Activated CD8-positive, alpha-beta memory T cell treated with anti-CD3 and anti-CD28 coated beads, Interleukin-2, amount 50 U/mL, for 1 hour (primary cell): ENCODE results near the gene TTLL1.

Source experiments
- DNase-seq: peaks from one replicate; pipeline ENCODE4 v3.0.0-alpha.2; 2020; ENCODE audit errors: extremely low read depth

TTLL1 gene

DNA sequence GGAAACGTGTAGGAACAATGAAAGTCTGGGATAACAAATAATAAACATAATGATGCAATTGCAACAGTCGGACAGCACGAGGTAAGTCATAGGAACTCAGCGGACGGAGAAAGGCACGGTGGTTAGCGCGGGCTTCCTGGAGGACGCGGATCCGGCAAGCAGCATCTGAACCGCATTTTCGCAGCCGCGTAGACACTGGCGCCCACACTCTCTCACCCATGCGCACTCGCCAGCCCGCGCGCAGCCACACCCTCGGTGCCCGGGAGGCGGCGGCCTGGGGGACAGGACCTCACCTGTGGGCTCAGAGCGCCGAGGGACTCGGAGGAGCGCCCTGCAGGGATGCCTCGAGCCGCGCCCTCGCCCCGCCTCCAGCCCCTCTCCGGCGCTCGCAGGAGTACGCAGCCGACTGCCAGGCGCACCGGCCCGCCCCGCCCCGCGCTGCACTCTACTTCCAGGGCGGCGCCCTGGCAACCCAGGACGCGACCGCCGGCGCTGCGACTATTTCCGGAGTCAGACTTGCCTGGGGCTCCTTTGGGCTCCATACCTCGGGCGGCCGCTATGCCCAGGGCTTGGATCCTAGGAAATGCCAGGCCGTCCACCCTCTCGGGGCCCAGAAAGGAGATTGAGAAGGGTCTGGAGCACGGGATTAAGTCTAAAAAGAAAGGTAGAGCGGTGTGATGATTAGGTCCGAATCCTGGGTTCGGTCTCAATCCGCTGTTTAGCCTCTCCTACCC lies at the start of gene TTLL1:
TTLL1 (minus strand) TSS at position 408 of the 734 bp plus-strand sequence. CDS start 13,805 bp downstream, outside the sequence.
- peak; percentile 40 for DNase-seq

DNA sequence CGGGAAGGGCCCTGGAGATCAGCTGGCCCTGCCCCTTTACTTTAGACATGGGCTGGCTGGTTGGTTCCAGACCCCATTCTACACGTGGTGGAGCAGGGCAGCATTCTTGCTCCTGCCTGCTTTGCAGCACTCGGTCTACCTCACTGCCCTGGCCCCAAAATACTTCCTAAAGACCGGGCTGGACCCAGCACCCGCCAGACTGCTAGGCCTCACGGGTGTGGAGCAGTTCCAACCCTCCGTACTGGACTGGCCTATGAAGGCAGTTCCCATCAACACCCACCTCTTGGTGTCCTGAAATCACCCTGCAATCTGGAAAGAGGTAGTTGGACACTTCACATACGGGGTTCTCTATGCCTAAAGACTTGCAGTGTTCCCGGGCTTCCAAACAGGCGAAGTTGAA lies 47.6 kb upstream of the TTLL1 start:
- no peak for DNase-seq

DNA sequence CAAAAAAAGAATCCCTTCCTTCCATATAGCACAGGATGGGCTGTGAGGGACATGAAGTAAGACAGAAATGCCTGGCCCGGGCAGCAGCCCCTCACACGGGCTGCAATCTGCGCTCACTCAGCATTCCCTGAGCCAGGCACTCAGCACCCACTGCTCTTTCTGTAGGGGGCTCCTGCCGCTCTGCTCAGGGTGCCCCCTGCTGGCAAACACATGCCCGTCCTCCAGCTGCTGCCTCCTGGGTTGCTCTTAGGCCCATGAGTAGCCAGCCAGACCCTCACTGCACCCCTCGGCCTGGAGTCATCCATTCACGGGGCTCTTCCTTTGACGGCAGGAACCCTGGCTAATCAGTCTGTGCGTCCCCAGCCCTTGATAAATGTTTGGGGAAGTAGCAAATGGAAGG lies 47.1 kb upstream of the TTLL1 start:
- DNase-seq, result no peak

DNA sequence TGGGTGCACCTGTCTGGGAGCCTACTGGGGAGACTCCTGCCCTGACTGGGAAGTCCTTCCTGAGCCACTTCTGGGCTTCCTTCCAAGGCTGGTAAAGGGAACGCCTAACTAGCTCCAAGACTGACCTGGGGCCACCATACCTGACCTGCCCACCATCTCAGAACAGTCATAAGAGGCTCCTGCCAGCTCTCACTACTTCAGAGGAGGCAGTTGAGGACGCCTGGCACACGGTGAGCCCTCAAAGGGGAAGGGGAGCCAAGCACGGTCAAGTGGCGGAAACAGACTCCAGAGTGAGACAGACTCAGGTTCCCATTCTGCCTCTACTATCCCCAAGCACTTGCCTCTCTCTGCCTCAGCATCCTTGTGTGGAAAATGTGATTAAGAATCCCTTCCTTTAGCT lies 46.4 kb upstream of the TTLL1 start:
- no peak for DNase-seq

DNA sequence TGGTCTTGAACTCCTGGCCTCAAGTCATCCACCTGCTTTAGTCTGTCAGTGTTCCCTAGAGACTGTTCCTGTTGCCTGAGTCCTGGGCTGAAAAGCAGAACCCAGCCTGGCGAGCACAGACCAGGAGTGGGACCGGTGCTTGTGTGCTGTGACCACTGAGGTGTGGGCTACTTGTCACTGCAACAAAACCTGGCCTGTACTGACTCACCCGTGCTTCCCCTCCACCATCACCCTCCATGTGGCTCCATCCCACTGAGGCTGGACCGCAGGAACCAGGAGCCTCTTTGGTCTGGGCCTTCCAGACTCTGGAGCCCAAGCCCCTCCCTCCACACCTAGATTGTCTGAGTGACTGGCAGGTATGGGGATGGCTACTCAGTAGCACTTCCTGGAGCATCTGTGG lies 45.4 kb upstream of the TTLL1 start:
- DNase-seq, result no peak

DNA sequence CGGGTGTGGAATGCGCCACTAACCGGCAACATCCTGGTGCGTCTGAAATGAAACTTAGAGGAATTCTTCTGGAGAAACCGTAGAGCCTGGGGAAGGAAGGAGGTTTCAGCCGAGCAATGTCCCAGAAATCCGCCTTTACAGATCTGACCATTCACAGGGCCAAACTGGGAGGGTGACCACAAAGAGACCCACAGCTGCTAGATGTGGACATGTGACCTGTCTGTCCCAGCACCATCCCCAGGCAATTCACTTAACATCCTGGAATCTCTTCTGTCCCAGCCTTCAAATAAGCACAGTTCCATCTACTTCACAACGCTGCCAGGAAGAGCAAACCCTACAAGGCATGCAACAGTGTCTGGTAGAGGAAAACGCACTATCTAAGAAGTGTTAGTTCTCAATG lies 44.2 kb upstream of the TTLL1 start:
- no peak for DNase-seq

DNA sequence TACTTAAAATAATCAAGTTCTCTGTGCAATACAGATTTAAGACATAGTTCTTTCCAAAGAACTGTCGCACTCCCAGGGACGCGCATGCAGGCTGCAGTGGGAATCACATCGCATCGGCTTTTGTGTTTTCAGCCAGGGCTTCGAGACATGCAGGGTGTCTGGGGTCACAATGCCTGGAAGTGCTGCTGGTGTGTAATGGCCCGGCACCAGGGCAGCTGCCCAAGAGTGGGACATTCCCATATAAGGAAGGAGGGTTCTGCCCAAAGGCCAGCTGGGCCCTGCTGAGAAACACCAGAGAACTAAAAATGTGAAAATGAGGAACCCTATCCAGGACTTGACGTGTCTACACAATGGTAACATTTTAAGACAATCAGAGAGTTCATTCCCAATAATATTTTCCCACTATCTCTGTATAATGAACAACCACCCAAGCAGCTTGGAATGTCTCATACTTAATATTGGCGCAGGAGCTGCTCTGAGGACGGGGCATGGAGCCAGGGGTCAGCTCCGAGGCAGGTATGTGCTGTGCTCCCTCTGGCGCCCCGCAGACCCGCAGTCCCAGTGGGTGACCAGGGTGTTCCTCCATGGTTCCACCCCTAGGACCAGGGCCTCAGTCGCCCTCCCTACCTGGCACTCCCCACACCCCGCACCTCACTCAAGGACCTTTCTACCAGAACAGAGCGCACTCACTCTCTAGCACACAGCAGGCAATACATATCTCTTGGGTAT lies 42.7 kb upstream of the TTLL1 start:
- DNase-seq, result no peak

DNA sequence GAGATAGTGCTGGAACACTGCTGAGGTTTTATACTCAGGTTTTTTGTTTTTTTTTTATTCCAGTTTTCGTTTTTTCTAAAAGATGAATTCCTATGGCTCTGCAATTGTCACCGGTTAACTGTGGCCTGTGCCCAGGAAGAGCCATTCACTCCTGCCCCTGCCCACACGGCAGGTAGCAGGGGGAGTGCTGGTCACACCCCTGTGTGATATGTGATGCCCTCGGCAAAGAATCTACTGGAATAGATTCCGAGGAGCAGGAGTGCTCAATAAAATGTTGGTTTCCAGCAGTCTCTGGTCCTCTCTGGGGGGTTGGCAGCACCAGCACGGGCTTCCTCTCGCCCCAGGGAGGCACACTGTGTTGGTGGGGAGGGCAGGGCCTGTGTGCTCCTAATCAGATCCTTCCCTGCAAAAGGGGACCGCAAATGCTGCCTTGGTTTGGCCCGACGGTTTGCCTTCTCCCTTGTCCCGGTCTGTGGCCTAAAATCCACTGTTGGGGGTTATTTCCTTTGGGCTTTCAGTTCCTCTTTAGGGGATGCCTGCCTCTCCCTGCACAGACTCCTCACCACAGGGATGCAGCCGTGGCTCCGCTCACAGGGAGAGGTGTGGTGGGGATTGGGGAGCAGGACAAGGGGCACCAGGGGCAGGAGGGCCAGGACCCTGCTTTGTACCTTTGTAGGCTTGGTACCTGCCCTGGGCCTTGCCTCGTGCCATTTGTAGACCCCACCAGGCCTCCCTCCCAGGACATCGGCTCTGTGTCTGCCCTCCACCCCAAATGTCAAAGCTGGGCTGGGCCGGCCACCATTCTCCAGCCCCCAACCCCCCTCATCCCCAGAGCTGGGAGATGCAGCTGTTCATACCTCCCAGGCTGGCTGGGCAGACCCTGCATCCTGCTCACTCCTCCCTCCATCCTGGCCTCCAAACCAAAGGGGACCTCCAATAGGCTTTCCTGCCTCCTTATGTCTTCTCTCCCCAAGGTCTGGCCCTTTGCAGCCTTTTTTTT lies 40.5 kb upstream of the TTLL1 start:
- no peak for DNase-seq

DNA sequence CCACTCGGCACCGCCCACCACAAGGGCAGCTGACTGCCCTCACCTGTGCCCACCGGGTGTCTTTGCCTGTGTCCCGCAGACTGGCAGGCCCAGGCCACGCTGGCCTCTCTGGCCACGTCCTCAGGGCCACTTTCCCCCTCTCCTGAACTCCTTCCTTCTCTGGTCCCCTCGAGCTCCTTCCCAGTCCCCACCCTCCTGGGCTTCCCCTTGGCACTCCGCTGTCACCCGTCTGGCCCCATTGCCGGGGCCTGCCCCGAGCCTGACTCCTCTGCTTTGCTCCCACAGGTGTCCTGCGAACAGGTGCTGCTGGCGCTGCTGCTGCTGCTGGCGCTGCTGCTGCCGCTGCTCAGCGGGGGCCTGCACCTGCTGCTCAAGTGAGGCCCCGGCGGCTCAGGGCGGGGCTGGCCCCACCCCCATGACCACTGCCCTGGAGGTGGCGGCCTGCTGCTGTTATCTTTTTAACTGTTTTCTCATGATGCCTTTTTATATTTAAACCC lies 39.8 kb upstream of the TTLL1 start:
- no peak for DNase-seq

DNA sequence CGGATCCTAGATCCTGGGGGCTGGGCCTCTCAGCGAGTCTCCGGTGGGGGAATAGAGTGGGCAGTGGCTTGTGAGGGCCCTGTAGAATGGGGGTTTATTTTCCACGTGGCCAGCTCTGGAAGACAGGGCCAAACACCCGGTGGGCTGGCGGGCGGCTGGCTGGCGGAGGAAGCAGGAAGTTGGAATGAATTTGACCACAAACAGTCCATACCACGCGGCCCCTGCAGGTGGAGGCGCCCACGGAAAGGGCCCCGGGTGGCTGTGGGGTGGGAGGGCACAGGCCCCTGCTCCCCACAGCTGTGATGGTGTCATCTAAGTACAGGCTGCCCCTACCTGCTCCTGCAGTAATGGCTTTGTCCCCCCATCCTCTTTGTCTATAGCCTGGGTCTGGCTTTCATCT lies 38.9 kb upstream of the TTLL1 start:
- DNase-seq, result no peak

DNA sequence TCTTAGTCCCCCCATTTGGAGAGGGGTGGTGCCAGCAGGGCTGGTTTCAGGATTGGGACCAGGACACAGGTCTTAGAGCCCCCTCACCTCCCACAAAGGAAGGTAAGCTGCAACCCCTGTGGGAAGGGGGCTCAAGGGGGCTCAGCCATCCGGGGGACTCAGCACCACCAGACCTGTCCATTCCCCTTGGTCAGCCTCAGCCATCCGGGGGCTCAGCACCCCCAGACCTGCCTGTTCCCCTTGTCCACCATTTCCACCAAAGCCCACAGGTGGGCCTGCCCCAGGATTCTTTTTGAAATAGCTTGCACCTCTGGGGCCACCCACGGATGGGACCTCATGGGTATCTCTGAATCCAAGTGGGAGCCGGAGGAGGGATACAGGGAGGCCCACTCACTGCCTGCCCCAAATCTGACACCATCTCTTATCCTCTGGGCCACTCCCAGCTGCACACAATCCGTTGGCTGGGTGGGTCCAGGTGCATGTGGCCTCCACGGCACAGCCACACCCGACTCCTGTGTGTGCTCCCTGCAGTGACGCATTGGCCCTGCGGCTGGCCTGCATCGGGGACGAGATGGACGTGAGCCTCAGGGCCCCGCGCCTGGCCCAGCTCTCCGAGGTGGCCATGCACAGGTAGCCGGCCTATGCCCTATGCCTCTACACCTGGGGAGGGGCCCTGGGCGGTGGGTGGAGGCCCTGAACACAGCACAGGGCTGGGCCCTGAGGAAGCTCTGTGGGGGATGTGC lies 38.1 kb upstream of the TTLL1 start:
- DNase-seq, result no peak

DNA sequence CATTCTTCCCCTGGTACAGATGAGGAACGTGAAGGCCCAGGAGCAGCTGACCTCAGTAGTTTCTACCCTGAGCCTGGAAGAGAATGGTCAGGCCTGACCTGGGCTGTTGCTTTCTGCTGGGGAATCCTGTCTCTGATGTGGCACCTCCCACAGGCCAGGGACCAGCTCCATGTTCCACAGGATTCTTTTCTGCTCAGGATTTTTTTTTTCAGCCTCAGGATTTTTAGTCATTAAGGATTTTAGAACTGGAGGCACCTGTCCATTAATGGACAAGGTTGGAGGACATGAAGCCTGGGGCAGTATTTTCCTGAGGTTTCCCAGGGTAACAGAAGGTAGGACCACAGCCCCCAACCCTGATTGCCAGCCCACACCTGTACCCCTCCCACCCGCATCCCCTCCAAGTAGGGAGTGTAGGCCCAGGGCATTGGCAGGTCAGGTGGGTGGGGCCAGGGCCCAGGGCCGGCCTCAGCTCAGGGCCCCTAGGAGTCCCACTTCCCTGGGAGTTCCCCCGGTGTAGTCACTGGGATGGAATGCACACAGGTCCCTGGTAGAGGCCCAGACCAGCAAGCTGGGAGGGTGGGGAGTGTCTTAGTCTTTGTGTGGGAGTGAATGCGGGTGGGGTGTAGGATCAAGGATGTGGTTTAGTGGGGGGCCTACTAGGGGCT lies 37.4 kb upstream of the TTLL1 start:
- DNase-seq, result no peak

DNA sequence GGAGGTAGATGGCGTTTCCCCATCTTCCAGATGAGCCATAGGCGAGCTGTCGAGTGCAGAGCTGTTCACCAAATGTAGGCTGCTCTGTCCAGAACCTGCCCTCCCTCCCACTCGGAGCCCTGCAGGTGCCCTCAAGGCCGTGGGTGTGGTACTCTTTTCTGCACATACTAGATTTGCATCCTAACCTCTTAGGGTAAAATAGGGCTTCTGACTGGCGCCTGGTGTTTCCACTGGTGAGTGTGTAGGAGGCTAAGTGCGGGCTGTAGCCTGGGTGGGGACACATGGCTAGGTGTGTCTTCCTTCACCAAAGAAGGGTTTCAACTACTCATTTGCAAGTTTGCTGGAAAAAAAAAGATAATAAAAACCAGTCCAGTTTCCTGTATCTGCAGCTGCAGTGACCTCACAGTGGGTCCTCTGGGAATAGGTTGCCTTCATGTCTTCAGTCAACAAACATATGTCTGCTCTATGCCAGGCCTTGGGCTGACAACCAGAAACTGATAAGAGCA lies 29.8 kb upstream of the TTLL1 start:
- DNase-seq, result no peak

DNA sequence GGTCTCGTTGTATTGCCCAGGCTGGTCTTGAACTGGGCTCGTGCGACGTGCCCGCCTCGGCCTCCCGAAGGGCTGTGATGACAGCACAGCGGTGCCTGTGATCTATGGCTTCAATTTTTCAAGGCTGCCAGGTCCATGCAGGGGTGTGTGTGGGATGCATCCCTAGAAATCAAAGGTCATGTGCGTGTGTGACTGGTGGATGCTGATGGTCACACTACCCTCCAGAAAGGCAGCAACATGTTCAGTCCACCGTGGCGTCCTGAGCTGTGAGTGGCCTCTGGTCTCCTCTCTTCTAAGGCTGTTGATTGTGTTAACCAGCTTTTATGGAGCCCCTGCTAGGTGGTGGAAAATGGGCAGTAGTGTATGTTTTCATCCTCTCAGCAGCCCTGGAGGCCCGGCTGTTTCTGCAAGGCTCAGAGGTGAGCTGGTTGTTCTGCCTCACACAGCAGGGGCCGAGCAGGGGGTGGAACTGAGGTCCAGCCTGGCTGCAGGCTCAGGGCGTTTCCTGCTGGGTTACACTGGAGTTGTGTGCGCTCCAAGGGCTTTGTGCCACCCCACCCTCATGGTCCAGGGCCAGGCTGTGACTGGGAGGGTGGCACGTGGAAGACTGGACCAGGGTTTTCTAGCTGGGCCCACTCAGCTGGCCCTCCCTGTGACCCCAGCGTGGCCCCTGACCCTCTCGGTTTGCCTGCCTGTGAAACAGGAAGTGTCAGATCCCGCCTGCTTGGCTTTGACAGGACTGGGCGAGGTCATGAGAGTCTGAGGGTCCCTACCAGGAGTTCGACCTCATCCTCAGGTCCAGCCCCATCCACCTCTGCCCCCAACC lies 29.0 kb upstream of the TTLL1 start:
- no peak for DNase-seq

DNA sequence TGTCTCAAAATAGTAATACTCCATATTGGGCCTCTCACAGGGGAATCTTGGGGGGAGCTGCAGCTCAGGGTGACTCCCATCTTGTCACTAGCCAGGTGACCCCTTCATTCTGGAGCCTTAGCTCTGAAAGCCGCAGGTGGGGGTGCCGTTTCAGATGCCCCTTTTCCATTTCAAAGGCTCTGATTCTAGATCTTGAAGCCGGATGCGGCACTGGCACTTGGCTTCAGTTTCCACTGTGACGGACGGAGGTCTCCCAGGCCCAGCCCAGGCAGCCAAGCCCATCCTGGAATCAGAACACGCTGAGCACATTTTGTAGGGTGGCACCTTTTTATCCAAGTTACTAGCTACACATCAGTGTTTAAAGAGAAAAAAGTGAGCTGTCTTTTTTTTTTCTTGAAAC lies 27.7 kb upstream of the TTLL1 start:
- DNase-seq, result no peak

DNA sequence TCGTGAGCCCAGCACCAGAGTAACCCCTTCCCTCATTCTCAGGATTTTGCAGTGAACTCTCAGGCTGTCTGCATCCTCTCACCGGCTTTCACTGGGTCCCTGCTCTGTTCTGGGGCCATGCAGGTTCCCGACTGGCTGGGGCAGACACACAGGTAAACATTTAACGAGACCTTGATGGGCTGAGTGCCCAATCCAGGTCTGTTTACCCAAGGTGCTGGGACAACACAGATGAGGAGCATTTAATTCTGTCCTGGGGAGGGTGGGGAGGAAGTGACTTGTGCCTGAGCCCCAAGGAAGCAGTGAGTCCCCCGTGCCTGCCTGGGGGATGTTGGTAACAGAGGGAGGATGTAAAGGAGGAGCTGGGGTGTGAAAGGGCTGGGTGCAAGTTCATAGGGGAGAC lies 25.8 kb upstream of the TTLL1 start:
- DNase-seq, result no peak

DNA sequence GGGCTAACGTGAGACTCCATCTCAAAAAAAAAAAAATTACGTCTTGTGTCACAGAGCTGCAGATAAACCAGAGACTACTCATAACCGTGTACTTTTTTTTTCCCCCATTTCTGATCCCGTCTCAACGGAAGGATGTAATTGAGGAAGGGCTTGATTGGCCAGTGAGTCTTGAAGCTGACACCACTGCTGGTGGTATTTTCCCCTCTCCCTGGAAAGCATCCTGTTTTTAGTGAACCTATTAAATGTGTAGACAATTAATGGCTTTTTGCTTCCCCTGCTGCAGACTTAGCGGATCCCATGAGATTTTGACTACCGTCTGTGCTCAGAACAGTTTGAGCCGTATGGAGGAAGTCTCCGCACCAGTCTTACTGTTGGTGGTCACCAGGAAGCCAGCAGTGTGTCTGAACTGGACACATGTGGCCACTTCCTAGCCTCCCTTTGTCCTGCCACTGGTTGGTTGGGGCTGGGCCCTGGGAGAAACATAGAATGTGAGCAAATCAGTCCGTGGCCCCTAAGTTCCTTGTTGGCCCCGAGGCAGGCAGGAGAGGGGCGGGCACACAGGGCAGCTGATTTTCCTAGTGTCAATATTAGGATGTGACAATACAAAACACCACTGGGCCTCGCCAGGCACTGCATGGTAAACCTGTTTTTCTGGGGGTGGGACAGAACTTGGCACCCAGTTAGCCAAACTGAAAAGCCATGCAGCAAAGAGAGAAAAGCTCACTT lies 24.5 kb upstream of the TTLL1 start:
- no peak for DNase-seq

DNA sequence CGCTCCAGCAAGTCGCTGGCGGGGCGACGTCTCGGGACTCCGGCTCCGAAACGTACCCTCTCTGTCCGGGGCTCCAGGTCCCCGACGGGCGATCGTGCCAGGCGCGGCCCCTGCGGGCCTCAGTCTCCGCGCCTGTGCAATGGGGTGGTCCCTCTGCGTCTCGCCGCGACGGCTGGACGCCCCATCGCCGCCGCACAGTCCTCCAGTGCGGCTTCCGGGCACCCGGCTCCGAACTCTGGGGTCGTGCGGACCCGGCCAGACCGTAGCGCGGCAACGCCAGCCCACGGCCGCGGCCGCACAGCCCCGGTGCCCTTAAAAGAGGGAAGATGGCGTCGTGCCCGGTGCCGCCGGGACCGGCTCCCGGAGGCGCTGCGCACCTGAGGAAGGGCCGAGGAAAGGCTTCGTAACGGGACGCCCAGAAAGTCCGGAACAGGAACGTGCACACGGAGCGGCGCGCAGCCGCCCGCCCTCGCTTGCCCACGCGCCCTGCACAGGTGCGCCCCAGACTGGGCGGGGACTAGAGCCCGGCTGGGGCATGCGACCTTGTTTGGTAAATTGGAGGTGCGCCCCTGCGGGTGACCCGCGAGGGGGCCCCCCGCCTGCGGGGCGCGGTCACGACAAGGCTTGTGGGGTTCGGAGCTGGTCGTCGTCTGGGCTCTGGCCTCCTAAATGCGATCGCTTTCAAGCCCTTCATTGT lies 21.9 kb upstream of the TTLL1 start:
- DNase-seq, result no peak
